SK-N-SH (cell line): Measurements from ENCODE around the gene S100A5. TPM values are rescaled to one million over a fixed set of nuclear protein-coding genes. Genes with fewer than 3 reads are reported as not detected.

Experiments used
- CTCF ChIA-PET: fragments of 300-600, 350-600 bp; formaldehyde crosslinking; extraction: SDS; loops from one replicate; lab custom pipeline; 2021; lab: Yijun Ruan, JAX
- POLR2A ChIA-PET: fragments of 350-600 bp; sonication (Branson Sonifier 250); formaldehyde crosslinking; extraction: SDS; loops from one replicate; lab custom pipeline; 2020; ENCODE audit warnings: antibody characterized with exemption, inconsistent platforms; lab: Yijun Ruan, JAX
- DNase-seq: peaks from one replicate; pipeline ENCODE4 v3.0.0; 2012
- H2AFZ ChIP-seq: fragments of 200-600 bp; sonication (generic); 2 replicates; pipeline ENCODE4 v1.8.1; 2016; ENCODE audit warnings: antibody characterized with exemption, mild to moderate bottlenecking, low read depth
- H3F3A ChIP-seq: fragments of 200-600 bp; sonication (generic); replicated peaks from 2 replicates; pipeline ENCODE3; 2016; ENCODE audit warnings: antibody characterized with exemption, mild to moderate bottlenecking; ENCODE audit not compliant: insufficient read depth
- H3K27ac ChIP-seq, 2 experiments: fragments of 200-500 bp in 1 of 2; fragments of 200-600 bp in 1 of 2; sonication (Bioruptor generic) in 1 of 2; sonication (generic), shearing (Covaris generic) in 1 of 2; 2 replicates each; pipeline versions ENCODE4 v1.5.1 to v1.6.1; 2014 to 2016; ENCODE audit warnings: low read depth in 2 of 2, inconsistent platforms in 1 of 2, low read length in 1 of 2, mild to moderate bottlenecking in 1 of 2, mixed read lengths in 1 of 2
- H3K27me3 ChIP-seq: fragments of 200-600 bp; sonication (generic), shearing (Covaris generic); 2 replicates; pipeline ENCODE4 v1.6.1; 2016; ENCODE audit warnings: mixed run types; ENCODE audit not compliant: insufficient read depth
- H3K36me3 ChIP-seq, 2 experiments: fragments of 200-500 bp in 1 of 2; fragments of 200-600 bp in 1 of 2; sonication (Bioruptor generic) in 1 of 2; sonication (generic) in 1 of 2; replicated peaks in 1 of 2; 2 replicates each; pipeline versions ENCODE3 to v1.5.1; 2014 to 2016; ENCODE audit warnings: low read length in 1 of 2, mild to moderate bottlenecking in 1 of 2; ENCODE audit not compliant: insufficient read depth in 2 of 2, control insufficient read depth in 1 of 2
- H3K4me1 ChIP-seq, 2 experiments: fragments of 200-500 bp in 1 of 2; fragments of 200-600 bp in 1 of 2; sonication (Bioruptor generic) in 1 of 2; sonication (generic), shearing (Covaris generic) in 1 of 2; 2 replicates each; pipeline versions ENCODE4 v1.5.1 to v1.6.1; 2014 to 2016; ENCODE audit warnings: low read depth in 1 of 2, low read length in 1 of 2, mixed run types in 1 of 2; ENCODE audit not compliant: insufficient read depth in 2 of 2, control insufficient read depth in 1 of 2
- H3K4me2 ChIP-seq: fragments of 200-600 bp; sonication (generic), shearing (Covaris generic); 2 replicates; pipeline ENCODE4 v1.6.1; 2017; ENCODE audit warnings: mixed run types
- H3K4me3 ChIP-seq, 2 experiments: fragments of 200-500 bp in 1 of 2; fragments of 200-600 bp in 1 of 2; sonication (Bioruptor generic) in 1 of 2; sonication (generic), shearing (Covaris generic) in 1 of 2; 2 replicates each; pipeline versions ENCODE4 v1.5.1 to v1.8.1; 2014 to 2016; ENCODE audit warnings: low read depth in 2 of 2, inconsistent platforms in 1 of 2, low read length in 1 of 2, mild to moderate bottlenecking in 1 of 2, mixed read lengths in 1 of 2, moderate library complexity in 1 of 2
- H3K79me2 ChIP-seq: fragments of 200-600 bp; sonication (generic); 2 replicates; pipeline ENCODE4 v1.8.1; 2017; ENCODE audit warnings: mild to moderate bottlenecking; ENCODE audit not compliant: insufficient read depth
- H3K9ac ChIP-seq: fragments of 200-600 bp; sonication (generic); 2 replicates; pipeline ENCODE4 v1.6.1; 2017; ENCODE audit warnings: mixed run types
- H3K9me2 ChIP-seq: fragments of 200-600 bp; sonication (generic); 2 replicates; pipeline ENCODE4 v1.6.1; 2017; ENCODE audit warnings: mixed run types
- H3K9me3 ChIP-seq: fragments of 200-600 bp; sonication (generic); 2 replicates; pipeline ENCODE4 v1.6.1; 2017; ENCODE audit warnings: mixed run types, mild to moderate bottlenecking, moderate library complexity
- H4K20me1 ChIP-seq: fragments of 200-600 bp; sonication (generic); 2 replicates; pipeline ENCODE4 v1.6.1; 2017; ENCODE audit warnings: mild to moderate bottlenecking, mixed run types; ENCODE audit not compliant: insufficient read depth
- ELF1 ChIP-seq: IDR thresholded peaks from 2 replicates; pipeline ENCODE4 v1.4.0; 2012
- FOXM1 ChIP-seq: IDR thresholded peaks from 2 replicates; pipeline ENCODE4 v1.4.0; 2012; ENCODE audit warnings: low read depth, mild to moderate bottlenecking
- GABPA ChIP-seq: IDR thresholded peaks from 2 replicates; pipeline ENCODE4 v1.4.0; 2012; ENCODE audit warnings: low read depth, mild to moderate bottlenecking
- MAX ChIP-seq: IDR thresholded peaks from 2 replicates; pipeline ENCODE4 v1.4.0; 2012; ENCODE audit warnings: low read depth
- MEF2A ChIP-seq: IDR thresholded peaks from 2 replicates; pipeline ENCODE4 v1.4.0; 2012; ENCODE audit warnings: low read depth, borderline replicate concordance
- POLR2AphosphoS5 ChIP-seq: IDR thresholded peaks from 2 replicates; pipeline ENCODE4 v1.6.1; 2012; ENCODE audit warnings: low read depth, low read length
- REST ChIP-seq: IDR thresholded peaks from 2 replicates; pipeline ENCODE4 v1.6.1; 2012; ENCODE audit warnings: mild to moderate bottlenecking, low read depth, low read length, moderate library complexity
- SMC3 ChIP-seq: IDR thresholded peaks from 2 replicates; pipeline ENCODE4 v1.6.1; 2012; ENCODE audit warnings: low read depth, low read length, improper control_type of control experiment
- TAF1 ChIP-seq: IDR thresholded peaks from 2 replicates; pipeline ENCODE4 v1.6.1; 2012; ENCODE audit warnings: low read depth, mild to moderate bottlenecking, low read length, moderate library complexity, borderline replicate concordance
- TEAD4 ChIP-seq: IDR thresholded peaks from 2 replicates; pipeline ENCODE4 v1.4.0; 2012; ENCODE audit warnings: mild to moderate bottlenecking, borderline replicate concordance; ENCODE audit not compliant: insufficient read depth
- USF2 ChIP-seq: fragments of 150-350 bp; IDR thresholded peaks from 2 replicates; pipeline ENCODE4 v1.6.1; 2017; ENCODE audit warnings: antibody characterized with exemption, low read length, low read depth, borderline replicate concordance
- ZBTB33 ChIP-seq: IDR thresholded peaks from 2 replicates; pipeline ENCODE4 v1.4.0; 2012; ENCODE audit warnings: low read depth, borderline replicate concordance
- WGBS: methylation state at CpG from one replicate; pipeline ENCODE4 v1.1.6; 2017; ENCODE audit warnings: low lambda C conversion rate; 5-methylcytosine and 5-hydroxymethylcytosine counted together
- polyA plus RNA-seq, 3 experiments: library from polyadenylated mRNA; depleted of rRNA; stranded (reverse); fragments of >200 nt; gene quantifications; 2 replicates each; pipeline ENCODE4 v1.2.3, GENCODE V29; 2012

The S100A5 gene
- polyA plus RNA-seq, 1 of the 3 experiments (the other 2 are of a cell fraction), result 0.15 TPM

- H3K4me2 ChIP-seq, result no peak overlapping the region
- H3K36me3 ChIP-seq, result no peaks in the 10 kb centered on the region
- no peak for DNase-seq
- H3K4me1 ChIP-seq, result peaks cover 27 to 29% of the 10 kb centered on the region in 2 experiments
- no peak overlapping the region for H3K9ac ChIP-seq
- TF ChIP-seq ELF1 (no peak), TAF1 (no peak), ZBTB33 (no peak), FOXM1 (no peak), GABPA (no peak), POLR2AphosphoS5 (no peak), SMC3 (no peak), TEAD4 (no peak), REST (no peak), USF2 (no peak), MEF2A (no peak), MAX (no peak)
- H2AFZ ChIP-seq, result no peak overlapping the region
- ChIA-PET CTCF (interaction anchor here (0.9 to 7.4 kb wide), 9 partner anchors 13 to 107 kb away, joined by 3 to 283 read pairs (median 26); partner anchors contain the start of genes S100A14, S100A3 and S100A4), POLR2A (interaction anchor here (2.1 kb wide), 1 partner anchor 63 kb away, joined by 12 read pairs; the partner anchor contains the start of gene CHTOP)
- H3K27ac ChIP-seq, result no peak overlapping the region
- H3K79me2 ChIP-seq, result no peaks in the 10 kb centered on the region
- no peaks in the 10 kb centered on the region for H3K9me3 ChIP-seq
- over 99% methylated on average over 5 of the region's 5 CpGs for WGBS
- H3K4me3 ChIP-seq, result no peak overlapping the region
- peaks cover 26% of the 10 kb centered on the region for H3F3A ChIP-seq
- H3K9me2 ChIP-seq, result no peaks in the 10 kb centered on the region
- no peaks in the 10 kb centered on the region for H4K20me1 ChIP-seq
- no peaks in the 10 kb centered on the region for H3K27me3 ChIP-seq
These were observed 30.1 kb upstream of the S100A5 start for GRCh38 chr1:153570874-153571273.
